HCT116 (cell line): ENCODE results near the gene DNAJC3. TPM values are rescaled to one million over a fixed set of nuclear protein-coding genes. Genes with fewer than 3 reads are reported as not detected.

Source experiments
- ATAC-seq: fragments of 200-7000 bp; cut with Tn5 transposase; 2 replicates; pipeline ENCODE4 v1.9.1; 2020; ENCODE audit warnings: mild to moderate bottlenecking, moderate library complexity
- BruUV-seq: library from RNA; stranded (reverse); fragments of 400-500 nt; replicated peaks from 2 replicates; lab custom pipeline; 2021; lab: Mats Ljungman, UMichigan
- CTCF ChIA-PET: fragments of 300-600 bp; sonication (Branson Sonifier 250); formaldehyde crosslinking; loops from one replicate; lab custom pipeline; 2021; ENCODE audit warnings: antibody characterized with exemption; lab: Charles Lee
- POLR2A ChIA-PET: fragments of 300-600, 350-600 bp; sonication (Branson Sonifier 250); formaldehyde crosslinking; loops from one replicate; lab custom pipeline; 2021; ENCODE audit warnings: antibody characterized with exemption; lab: Charles Lee
- RAD21 ChIA-PET, 2 experiments: fragments of 300-600 bp; sonication (Branson Sonifier 250); formaldehyde crosslinking; loops; one replicate each; lab custom pipeline; 2023; ENCODE audit warnings: low total read pairs in 2 of 2; ENCODE audit not compliant: uncharacterized antibody in 2 of 2, unreplicated experiment in 2 of 2, low non-redundant PET in 1 of 2; lab: Charles Lee
- DNase-seq: peaks from one replicate; pipeline ENCODE4 v3.0.0-alpha.2; 2010; ENCODE audit warnings: low read depth, low spot score
- H2AFZ ChIP-seq: fragments of 200-600 bp; shearing (Covaris generic), sonication (generic); 2 replicates; pipeline ENCODE4 v1.6.1; 2017; ENCODE audit warnings: low read depth, mixed run types, mixed read lengths, antibody characterized with exemption, low read length; ENCODE audit not compliant: poor library complexity, severe bottlenecking
- H3K27ac ChIP-seq: 2 replicates; pipeline ENCODE4 v1.5.1; 2012; ENCODE audit warnings: low read depth, low read length
- H3K27me3 ChIP-seq: fragments of 200-600 bp; sonication (generic); 2 replicates; pipeline ENCODE4 v1.6.1; 2016; ENCODE audit warnings: mixed run types, low read length, mixed read lengths; ENCODE audit not compliant: insufficient read depth
- H3K36me3 ChIP-seq, 2 experiments: fragments of 200-500 bp in 1 of 2; fragments of 200-600 bp in 1 of 2; sonication (Bioruptor generic) in 1 of 2; sonication (generic) in 1 of 2; 2 replicates each; pipeline versions ENCODE4 v1.5.1 to v1.6.1; 2014 to 2016; ENCODE audit warnings: low read length in 2 of 2, inconsistent platforms in 1 of 2, mixed read lengths in 1 of 2, mixed run types in 1 of 2; ENCODE audit not compliant: insufficient read depth in 2 of 2, control insufficient read depth in 1 of 2
- H3K4me1 ChIP-seq, 2 experiments: fragments of 200-600 bp in 1 of 2; sonication (generic) in 1 of 2; 2 replicates each; pipeline versions ENCODE4 v1.5.1 to v1.6.1; 2012 to 2017; ENCODE audit warnings: low read length in 2 of 2, inconsistent platforms in 1 of 2, mild to moderate bottlenecking in 1 of 2, mixed read lengths in 1 of 2, mixed run types in 1 of 2, moderate library complexity in 1 of 2; ENCODE audit not compliant: insufficient read depth in 2 of 2, control insufficient read depth in 1 of 2
- H3K4me2 ChIP-seq: fragments of 200-600 bp; sonication (generic); 2 replicates; pipeline ENCODE4 v1.6.1; 2017; ENCODE audit warnings: mixed run types, low read length, mixed read lengths
- H3K4me3 ChIP-seq, 2 experiments: fragments of 200-600 bp in 1 of 2; sonication (generic) in 1 of 2; replicated peaks in 1 of 2; 2 replicates each; pipeline ENCODE4 v1.5.1; 2011 to 2016; ENCODE audit warnings: low read length in 2 of 2, control low read depth in 1 of 2, low read depth in 1 of 2, mild to moderate bottlenecking in 1 of 2, mixed read lengths in 1 of 2, mixed run types in 1 of 2
- H3K79me2 ChIP-seq: fragments of 200-600 bp; sonication (generic); 2 replicates; pipeline ENCODE4 v1.6.1; 2017; ENCODE audit warnings: mild to moderate bottlenecking, mixed run types, low read length, moderate library complexity, mixed read lengths; ENCODE audit not compliant: insufficient read depth
- H3K9ac ChIP-seq: fragments of 200-600 bp; sonication (generic); 2 replicates; pipeline ENCODE4 v1.6.1; 2016; ENCODE audit warnings: low read length, mixed read lengths
- H3K9me2 ChIP-seq: fragments of 200-600 bp; sonication (generic), shearing (Covaris generic); 2 replicates; pipeline ENCODE4 v1.6.1; 2017; ENCODE audit warnings: mixed run types, mild to moderate bottlenecking, moderate library complexity; ENCODE audit not compliant: insufficient read depth
- H3K9me3 ChIP-seq, 2 experiments: fragments of 200-500 bp in 1 of 2; fragments of 200-600 bp in 1 of 2; sonication (Bioruptor generic) in 1 of 2; sonication (generic) in 1 of 2; 2 replicates each; pipeline ENCODE4 v1.6.1; 2014 to 2017; ENCODE audit warnings: low read length in 2 of 2, mixed read lengths in 2 of 2, inconsistent platforms in 1 of 2, low read depth in 1 of 2, mild to moderate bottlenecking in 1 of 2, mixed run types in 1 of 2, moderate library complexity in 1 of 2; ENCODE audit not compliant: control insufficient read depth in 1 of 2, insufficient read depth in 1 of 2
- H4K20me1 ChIP-seq: fragments of 200-600 bp; sonication (generic), shearing (Covaris generic); 2 replicates; pipeline ENCODE4 v1.6.1; 2017; ENCODE audit warnings: mixed run types, mild to moderate bottlenecking, moderate library complexity; ENCODE audit not compliant: insufficient read depth
- CEBPB ChIP-seq: IDR thresholded peaks from 2 replicates; pipeline ENCODE4 v1.6.1; 2012; ENCODE audit warnings: low read depth
- EGR1 ChIP-seq: IDR thresholded peaks from 2 replicates; pipeline ENCODE4 v1.6.1; 2012; ENCODE audit warnings: low read depth
- EZH2phosphoT487 ChIP-seq: fragments of 200-600 bp; IDR thresholded peaks from 2 replicates; pipeline ENCODE4 v1.6.1; 2018; ENCODE audit warnings: antibody characterized with exemption, borderline replicate concordance
- FOSL1 ChIP-seq: IDR thresholded peaks from 2 replicates; pipeline ENCODE4 v1.6.1; 2012; ENCODE audit warnings: low read depth
- JUND ChIP-seq: IDR thresholded peaks from 2 replicates; pipeline ENCODE4 v1.6.1; 2012
- POLR2AphosphoS5 ChIP-seq: IDR thresholded peaks from 2 replicates; pipeline ENCODE4 v1.6.1; 2011; ENCODE audit warnings: mild to moderate bottlenecking, low read depth, low read length, moderate library complexity
- RAD21 ChIP-seq: IDR thresholded peaks from 2 replicates; pipeline ENCODE4 v1.6.1; 2012; ENCODE audit warnings: low read depth, mild to moderate bottlenecking
- SIN3A ChIP-seq: IDR thresholded peaks from 2 replicates; pipeline ENCODE4 v1.6.1; 2012; ENCODE audit warnings: low read depth
- SP1 ChIP-seq: IDR thresholded peaks from 2 replicates; pipeline ENCODE4 v1.6.1; 2012; ENCODE audit warnings: low read depth
- SRF ChIP-seq: IDR thresholded peaks from 2 replicates; pipeline ENCODE4 v1.6.1; 2012; ENCODE audit warnings: low read depth
- ZFX ChIP-seq: fragments of 450-650 bp; IDR thresholded peaks from 2 replicates; pipeline ENCODE4 v1.6.1; 2017
- ZNF274 ChIP-seq: fragments of 200-500 bp; sonication (Bioruptor generic); IDR thresholded peaks from 2 replicates; pipeline ENCODE4 v1.6.1; 2014; ENCODE audit warnings: mild to moderate bottlenecking, low read depth, low read length, inconsistent platforms
- intact Hi-C: fragments of 100-400 bp; cut with micrococcal nuclease; formaldehyde crosslinking; loops from 2 replicates; pipeline ENCODE4 v1.10.0; 2022
- total RNA-seq: library from RNA; stranded (reverse); gene quantifications from one replicate; pipeline ENCODE4 v1.2.1, GENCODE V29; 2021; ENCODE audit not compliant: unreplicated experiment
- TF ChIP-seq, protein P1 (sequence below): IDR thresholded peaks from 2 replicates; pipeline ENCODE4 v1.6.1; 2012; ENCODE audit warnings: low read depth
- TF ChIP-seq, protein P2 (sequence below): IDR thresholded peaks from 2 replicates; pipeline ENCODE4 v1.6.1; 2012
- TF ChIP-seq, protein P3 (sequence below): IDR thresholded peaks from 2 replicates; pipeline ENCODE4 v1.6.1; 2011; ENCODE audit warnings: mild to moderate bottlenecking, low read length, moderate library complexity; ENCODE audit not compliant: insufficient replicate concordance; ENCODE audit errors: extremely low read depth
- TF ChIP-seq, protein P4 (sequence below): IDR thresholded peaks from 2 replicates; pipeline ENCODE4 v1.6.1; 2012
- TF ChIP-seq, protein P5 (sequence below), 3 experiments: fragments of 200-600 bp in 1 of 3; sonication (generic) in 1 of 3; IDR thresholded peaks in 2 of 3; conservative IDR thresholded peaks in 1 of 3; 2 replicates each; pipeline ENCODE4 v1.5.1; 2012 to 2017; ENCODE audit warnings: low read depth in 2 of 3, low read length in 2 of 3, antibody characterized with exemption in 1 of 3, borderline replicate concordance in 1 of 3, control low read depth in 1 of 3, mild to moderate bottlenecking in 1 of 3, mixed read lengths in 1 of 3, mixed run types in 1 of 3, moderate library complexity in 1 of 3; ENCODE audit not compliant: insufficient read depth in 1 of 3

Gene DNAJC3
- total RNA-seq, 1 experiment from 2014 or later, result 28.5 TPM

DNA sequence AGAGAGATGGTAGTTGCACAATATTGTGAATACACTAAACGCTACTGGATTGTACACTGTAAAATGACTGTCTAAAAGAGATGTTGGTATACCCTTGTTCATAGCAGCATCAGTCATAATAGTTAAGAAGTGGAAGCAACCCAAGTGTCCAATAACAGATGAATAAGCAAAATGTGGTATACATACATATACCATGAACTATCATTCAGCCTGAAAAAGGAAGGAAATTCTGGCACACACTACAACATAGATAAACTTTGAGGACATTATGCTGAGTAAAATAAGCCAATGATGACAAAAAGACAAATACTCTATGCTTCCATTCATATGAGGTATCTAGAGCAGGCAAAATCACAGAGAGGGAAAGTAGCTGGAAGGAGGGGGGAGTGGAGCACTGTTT is 48.5 kb upstream of the DNAJC3 start:
- BruUV-seq, result no TSS peak
- no peak overlapping the region for H3K9ac ChIP-seq
- intact Hi-C loops, result loop anchor here (10.0 kb wide), 1 partner anchor 586 kb away; no protein-coding TSS in a partner anchor

More for the DNA sequence above, 48.5 kb upstream of the DNAJC3 start:
- Histone ChIP-seq H3K79me2 (no peaks in the 10 kb centered on the region), H4K20me1 (no peaks in the 10 kb centered on the region), H3K9me3 (no peaks in the 10 kb centered on the region), H3K27ac (no peak overlapping the region), H3K4me3 (no peak overlapping the region), H3K4me2 (no peak overlapping the region), H3K4me1 (no peaks in the 10 kb centered on the region), H3K36me3 (no peaks in the 10 kb centered on the region), H3K9me2 (no peaks in the 10 kb centered on the region), H2AFZ (no peak overlapping the region), H3K27me3 (no peaks in the 10 kb centered on the region)
- CTCF ChIA-PET, result no interaction called here
- ATAC-seq (no peak), DNase-seq (no peak)
- TF ChIP-seq, protein P1, sequence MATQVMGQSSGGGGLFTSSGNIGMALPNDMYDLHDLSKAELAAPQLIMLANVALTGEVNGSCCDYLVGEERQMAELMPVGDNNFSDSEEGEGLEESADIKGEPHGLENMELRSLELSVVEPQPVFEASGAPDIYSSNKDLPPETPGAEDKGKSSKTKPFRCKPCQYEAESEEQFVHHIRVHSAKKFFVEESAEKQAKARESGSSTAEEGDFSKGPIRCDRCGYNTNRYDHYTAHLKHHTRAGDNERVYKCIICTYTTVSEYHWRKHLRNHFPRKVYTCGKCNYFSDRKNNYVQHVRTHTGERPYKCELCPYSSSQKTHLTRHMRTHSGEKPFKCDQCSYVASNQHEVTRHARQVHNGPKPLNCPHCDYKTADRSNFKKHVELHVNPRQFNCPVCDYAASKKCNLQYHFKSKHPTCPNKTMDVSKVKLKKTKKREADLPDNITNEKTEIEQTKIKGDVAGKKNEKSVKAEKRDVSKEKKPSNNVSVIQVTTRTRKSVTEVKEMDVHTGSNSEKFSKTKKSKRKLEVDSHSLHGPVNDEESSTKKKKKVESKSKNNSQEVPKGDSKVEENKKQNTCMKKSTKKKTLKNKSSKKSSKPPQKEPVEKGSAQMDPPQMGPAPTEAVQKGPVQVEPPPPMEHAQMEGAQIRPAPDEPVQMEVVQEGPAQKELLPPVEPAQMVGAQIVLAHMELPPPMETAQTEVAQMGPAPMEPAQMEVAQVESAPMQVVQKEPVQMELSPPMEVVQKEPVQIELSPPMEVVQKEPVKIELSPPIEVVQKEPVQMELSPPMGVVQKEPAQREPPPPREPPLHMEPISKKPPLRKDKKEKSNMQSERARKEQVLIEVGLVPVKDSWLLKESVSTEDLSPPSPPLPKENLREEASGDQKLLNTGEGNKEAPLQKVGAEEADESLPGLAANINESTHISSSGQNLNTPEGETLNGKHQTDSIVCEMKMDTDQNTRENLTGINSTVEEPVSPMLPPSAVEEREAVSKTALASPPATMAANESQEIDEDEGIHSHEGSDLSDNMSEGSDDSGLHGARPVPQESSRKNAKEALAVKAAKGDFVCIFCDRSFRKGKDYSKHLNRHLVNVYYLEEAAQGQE, result no peak
- TF ChIP-seq JUND (no peak), SIN3A (no peak), FOSL1 (no peak), CEBPB (no peak), EGR1 (no peak), SRF (no peak), ZNF274 (no peak), SP1 (no peak), RAD21 (no peak), ZFX (no peak), EZH2phosphoT487 (no peak), POLR2AphosphoS5 (no peak)
- TF ChIP-seq, protein P2, sequence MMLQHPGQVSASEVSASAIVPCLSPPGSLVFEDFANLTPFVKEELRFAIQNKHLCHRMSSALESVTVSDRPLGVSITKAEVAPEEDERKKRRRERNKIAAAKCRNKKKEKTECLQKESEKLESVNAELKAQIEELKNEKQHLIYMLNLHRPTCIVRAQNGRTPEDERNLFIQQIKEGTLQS, result no peak
- TF ChIP-seq, protein P3, sequence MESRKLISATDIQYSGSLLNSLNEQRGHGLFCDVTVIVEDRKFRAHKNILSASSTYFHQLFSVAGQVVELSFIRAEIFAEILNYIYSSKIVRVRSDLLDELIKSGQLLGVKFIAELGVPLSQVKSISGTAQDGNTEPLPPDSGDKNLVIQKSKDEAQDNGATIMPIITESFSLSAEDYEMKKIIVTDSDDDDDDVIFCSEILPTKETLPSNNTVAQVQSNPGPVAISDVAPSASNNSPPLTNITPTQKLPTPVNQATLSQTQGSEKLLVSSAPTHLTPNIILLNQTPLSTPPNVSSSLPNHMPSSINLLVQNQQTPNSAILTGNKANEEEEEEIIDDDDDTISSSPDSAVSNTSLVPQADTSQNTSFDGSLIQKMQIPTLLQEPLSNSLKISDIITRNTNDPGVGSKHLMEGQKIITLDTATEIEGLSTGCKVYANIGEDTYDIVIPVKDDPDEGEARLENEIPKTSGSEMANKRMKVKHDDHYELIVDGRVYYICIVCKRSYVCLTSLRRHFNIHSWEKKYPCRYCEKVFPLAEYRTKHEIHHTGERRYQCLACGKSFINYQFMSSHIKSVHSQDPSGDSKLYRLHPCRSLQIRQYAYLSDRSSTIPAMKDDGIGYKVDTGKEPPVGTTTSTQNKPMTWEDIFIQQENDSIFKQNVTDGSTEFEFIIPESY, result no peak
- TF ChIP-seq, protein P4, sequence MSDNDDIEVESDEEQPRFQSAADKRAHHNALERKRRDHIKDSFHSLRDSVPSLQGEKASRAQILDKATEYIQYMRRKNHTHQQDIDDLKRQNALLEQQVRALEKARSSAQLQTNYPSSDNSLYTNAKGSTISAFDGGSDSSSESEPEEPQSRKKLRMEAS, result no peak
- TF ChIP-seq, protein P5, sequence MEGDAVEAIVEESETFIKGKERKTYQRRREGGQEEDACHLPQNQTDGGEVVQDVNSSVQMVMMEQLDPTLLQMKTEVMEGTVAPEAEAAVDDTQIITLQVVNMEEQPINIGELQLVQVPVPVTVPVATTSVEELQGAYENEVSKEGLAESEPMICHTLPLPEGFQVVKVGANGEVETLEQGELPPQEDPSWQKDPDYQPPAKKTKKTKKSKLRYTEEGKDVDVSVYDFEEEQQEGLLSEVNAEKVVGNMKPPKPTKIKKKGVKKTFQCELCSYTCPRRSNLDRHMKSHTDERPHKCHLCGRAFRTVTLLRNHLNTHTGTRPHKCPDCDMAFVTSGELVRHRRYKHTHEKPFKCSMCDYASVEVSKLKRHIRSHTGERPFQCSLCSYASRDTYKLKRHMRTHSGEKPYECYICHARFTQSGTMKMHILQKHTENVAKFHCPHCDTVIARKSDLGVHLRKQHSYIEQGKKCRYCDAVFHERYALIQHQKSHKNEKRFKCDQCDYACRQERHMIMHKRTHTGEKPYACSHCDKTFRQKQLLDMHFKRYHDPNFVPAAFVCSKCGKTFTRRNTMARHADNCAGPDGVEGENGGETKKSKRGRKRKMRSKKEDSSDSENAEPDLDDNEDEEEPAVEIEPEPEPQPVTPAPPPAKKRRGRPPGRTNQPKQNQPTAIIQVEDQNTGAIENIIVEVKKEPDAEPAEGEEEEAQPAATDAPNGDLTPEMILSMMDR (IDR thresholded peaks at IDR 0.05 in 2 of 3, conservative IDR thresholded peaks at IDR 0.05 in 1 of 3; ENCODE audit: borderline replicate concordance in 1 of 3, insufficient read depth in 1 of 3, low read depth in 2 of 3, low read length in 2 of 3), result no peak
- RAD21 ChIA-PET, result interaction anchor here in 1 of 2 experiments (0.7 kb wide), 1 partner anchor 33 kb away, joined by 3 read pairs; no protein-coding TSS in a partner anchor
- POLR2A ChIA-PET, result no interaction called here
